PFSK-1 (cell line): ENCODE data around the gene EPG5.

Experiments used
- POLR2AphosphoS5 ChIP-seq: IDR thresholded peaks from 2 replicates; pipeline ENCODE4 v1.6.1; 2012; ENCODE audit warnings: low read depth, mild to moderate bottlenecking, control low read depth, low read length, moderate library complexity
- SIN3A ChIP-seq: IDR thresholded peaks from 2 replicates; pipeline ENCODE4 v1.6.1; 2012; ENCODE audit warnings: mild to moderate bottlenecking, low read length, moderate library complexity, borderline replicate concordance; ENCODE audit not compliant: insufficient read depth

DNA sequence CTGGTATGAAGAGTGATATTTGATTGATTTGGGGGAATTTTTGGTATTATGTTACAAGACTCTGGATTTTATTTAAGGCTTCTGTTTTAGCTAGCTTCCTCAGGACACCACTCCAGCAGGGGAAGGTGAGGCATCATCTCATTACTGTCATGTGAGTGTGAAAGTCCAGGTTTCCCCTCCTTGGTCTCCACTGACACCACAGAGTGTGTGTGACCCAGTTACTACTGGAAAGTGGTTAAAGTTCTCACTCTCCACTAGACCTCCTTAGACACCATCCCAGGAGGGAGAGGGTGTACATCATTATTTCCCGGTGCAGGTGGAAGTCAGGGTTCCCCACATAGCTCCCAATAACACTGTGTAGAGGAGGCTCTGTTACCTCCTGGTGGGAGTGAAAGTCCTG lies 35.8 kb upstream of the EPG5 start:
- TF ChIP-seq SIN3A (no peak), POLR2AphosphoS5 (no peak)
